ENCODE measurements around the gene TBC1D22B.
"Not testable (repeated sequence)": the region's sequence is repeated elsewhere in the genome, so short reads cannot be mapped to it uniquely, and the experiment has no call there.

Gene TBC1D22B

GRCh38 chr6:37324131-37325033 is 66.8 kb downstream of the TBC1D22B start:
- no peak for DNase-seq

DNA sequence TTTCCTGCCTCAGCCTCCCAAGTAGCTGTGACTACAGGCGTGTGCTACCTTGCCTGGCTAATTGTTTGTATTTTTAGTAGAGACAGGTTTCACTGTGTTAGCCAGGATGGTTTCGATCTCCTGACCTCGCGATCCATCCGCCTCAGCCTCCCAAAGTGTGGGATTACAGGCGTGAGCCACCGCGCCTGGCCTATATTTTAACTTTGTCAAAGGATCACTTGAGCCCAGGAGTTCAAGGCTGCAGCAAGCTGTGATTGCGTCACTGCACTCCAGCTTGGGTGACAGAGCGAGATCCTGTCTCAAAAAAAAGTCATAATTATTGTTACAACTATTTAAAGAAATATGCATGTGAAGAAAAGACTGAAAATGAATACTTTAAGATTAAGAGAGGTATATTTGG is 72.8 kb downstream of the TBC1D22B start:
- DNase-seq: not testable (repeated sequence)

GRCh38 chr6:37331047-37331446 is 73.5 kb downstream of the TBC1D22B start:
- DNase-seq: no peak

- DNase-seq: no peak
Observed at GRCh38 chr6:37332894-37333293, 75.3 kb downstream of the TBC1D22B start.

DNA sequence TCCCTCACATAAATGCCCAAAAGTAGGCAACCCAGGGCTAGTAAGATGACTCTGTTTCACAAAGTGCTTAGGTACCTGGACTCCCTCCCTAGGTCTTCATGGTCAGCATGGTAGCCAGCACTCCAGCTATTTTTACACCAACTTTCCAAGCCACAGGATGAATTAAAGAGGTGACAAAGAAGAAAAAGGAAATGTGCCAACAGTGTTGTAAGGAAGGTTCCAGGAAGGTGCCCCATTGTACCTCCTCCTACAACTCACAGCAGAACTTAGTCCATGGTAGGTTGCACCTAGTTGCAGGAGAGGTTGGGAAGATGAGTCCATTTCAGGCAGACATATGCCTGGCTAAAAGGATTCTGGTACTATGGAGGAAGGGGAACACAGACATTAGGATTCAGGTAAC is 76.5 kb downstream of the TBC1D22B start:
- no peak for DNase-seq

GRCh38 chr6:37338317-37338716 is 80.7 kb downstream of the TBC1D22B start:
- not testable (repeated sequence) for DNase-seq

GRCh38 chr6:37338745-37339255 is 81.2 kb downstream of the TBC1D22B start:
- no peak for DNase-seq

- DNase-seq: no peak
Observed at GRCh38 chr6:37339741-37340638, 82.4 kb downstream of the TBC1D22B start.

DNA sequence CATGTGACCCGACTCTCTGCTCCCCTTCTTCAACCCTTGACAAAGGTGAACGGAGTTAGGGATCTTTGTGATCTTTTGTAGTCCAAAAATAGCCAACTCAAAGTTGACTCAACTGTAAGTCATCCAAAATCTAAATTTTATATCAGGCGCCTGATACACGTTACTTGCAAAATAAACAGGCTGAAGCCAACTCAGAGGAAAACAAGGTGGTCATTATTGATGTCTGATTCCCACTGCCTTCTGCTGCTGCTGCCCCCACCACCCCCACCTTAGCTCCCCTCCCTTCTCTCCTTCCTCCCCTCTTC is 83.0 kb downstream of the TBC1D22B start:
- no peak for DNase-seq

GRCh38 chr6:37343248-37343647 is 85.7 kb downstream of the TBC1D22B start:
- DNase-seq: no peak

DNA sequence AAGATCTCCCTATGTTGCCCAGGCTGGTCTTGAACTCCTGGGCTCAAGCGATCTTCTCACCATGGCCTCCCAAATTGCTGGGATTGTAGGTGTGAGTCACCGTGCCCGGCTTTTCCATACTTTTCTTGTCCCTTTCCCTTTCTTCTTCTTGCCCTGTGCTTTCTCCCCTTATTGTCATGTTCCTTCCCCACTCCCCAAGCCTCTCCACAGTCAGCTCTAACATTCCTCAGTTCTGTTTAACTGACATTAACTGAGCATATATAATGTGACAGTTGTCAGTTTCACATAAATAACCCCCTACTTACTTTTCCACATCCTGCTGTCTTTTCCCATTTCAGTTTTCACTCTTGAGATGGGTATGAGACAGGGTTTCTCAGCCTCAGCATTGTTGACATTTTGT is 86.7 kb downstream of the TBC1D22B start:
- DNase-seq: no peak

DNA sequence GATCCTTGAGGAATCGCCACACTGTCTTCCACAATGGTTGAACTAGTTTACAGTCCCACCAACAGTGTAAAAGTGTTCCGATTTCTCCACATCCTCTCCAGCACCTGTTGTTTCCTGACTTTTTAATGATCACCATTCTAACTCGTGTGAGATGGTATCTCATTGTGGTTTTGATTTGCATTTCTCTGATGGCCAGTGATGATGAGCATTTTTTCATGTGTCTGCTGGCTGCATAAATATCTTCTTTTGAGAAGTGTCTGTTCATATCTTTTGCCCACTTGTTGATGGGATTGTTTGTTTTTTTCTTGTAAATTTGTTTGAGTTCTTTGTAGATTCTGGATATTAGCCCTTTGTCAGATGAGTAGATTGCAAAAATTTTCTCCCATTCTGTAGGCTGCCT is 88.2 kb downstream of the TBC1D22B start:
- DNase-seq: not testable (repeated sequence)

GRCh38 chr6:37347177-37347576 is 89.6 kb downstream of the TBC1D22B start:
- DNase-seq: no peak

DNA sequence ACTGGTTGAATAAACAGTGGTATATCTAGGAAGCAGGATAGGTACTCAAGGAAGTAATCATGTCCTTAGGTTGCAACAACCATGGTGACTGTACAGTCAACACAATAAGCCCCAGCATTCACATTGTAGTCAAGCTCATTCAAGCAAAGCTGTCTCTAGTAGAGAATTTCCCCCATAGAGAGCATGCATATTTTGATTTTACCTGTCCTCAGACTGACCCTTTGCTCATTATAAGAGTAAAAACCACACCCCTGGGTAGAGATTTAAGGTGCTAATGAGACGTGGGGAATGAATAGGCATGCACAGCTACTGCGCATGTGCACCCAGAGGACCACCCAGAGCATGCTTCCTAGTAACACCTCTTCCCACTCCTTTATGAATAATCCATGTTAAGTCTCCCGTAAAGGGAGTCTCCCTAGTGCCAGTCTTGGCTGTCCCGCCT is 90.1 kb downstream of the TBC1D22B start:
- no peak for DNase-seq

GRCh38 chr6:37351027-37351426 is 93.5 kb downstream of the TBC1D22B start:
- no peak for DNase-seq

- DNase-seq: no peak
Observed at GRCh38 chr6:37352384-37352783, 94.8 kb downstream of the TBC1D22B start.

DNA sequence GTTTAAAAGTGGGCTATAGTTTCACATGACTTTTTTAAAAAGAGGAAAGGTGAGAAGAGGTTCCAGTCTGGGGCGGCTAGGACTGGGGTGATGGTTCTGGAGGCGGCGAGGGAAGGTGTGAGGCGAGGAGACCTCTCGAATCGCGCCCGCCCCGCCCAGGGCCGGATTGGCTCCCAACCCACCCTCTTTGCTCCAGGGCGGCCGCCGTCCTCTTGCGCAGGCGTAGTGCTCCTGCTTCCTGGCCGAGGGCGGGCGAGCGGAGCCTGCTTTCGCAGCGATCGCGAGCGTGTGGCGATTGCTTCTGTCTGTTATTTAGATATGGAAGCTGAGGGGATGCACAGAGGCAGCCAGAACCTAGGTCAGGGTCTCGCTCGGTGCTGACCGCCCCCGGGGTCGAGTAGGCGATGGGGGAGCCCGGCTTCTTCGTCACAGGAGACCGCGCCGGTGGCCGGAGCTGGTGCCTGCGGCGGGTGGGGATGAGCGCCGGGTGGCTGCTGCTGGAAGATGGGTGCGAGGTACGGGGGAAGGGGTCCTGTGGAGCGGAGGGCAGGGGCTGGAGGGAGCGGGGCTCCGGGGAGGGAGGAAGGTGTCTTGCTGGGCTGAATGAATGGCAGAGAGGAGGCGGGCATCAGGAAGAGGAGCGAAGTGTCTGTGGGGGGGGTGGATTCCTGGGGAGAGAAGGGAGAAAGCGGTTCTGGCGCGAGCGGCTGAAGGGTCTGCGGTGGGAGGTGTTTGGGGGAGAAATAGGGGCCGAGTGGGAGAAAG is 96.4 kb downstream of the TBC1D22B start, which contains the start of gene RNF8:
TSS of gene RNF8 (plus strand) at position 223 of the 765 bp plus-strand sequence. CDS start at position 405, 182 bp downstream.
- DNase-seq: peak; percentile 53

GRCh38 chr6:37354526-37355384 is 97.2 kb downstream of the TBC1D22B start:
- no peak for DNase-seq

- DNase-seq: no peak
Observed at GRCh38 chr6:37357288-37357687, 99.7 kb downstream of the TBC1D22B start.

- no peak for DNase-seq
Observed at GRCh38 chr6:37357860-37358259, 100.3 kb downstream of the TBC1D22B start.

GRCh38 chr6:37359039-37359438 is 101.5 kb downstream of the TBC1D22B start:
- no peak for DNase-seq

All from KG1 (cell line).